Islet precursor cell (in vitro differentiated cells): Measurements from ENCODE around the gene CD3D.
"Not testable (repeated sequence)": the region's sequence is repeated elsewhere in the genome, so short reads cannot be mapped to it uniquely, and the experiment has no call there.

Source experiments
- DNase-seq: peaks from one replicate; pipeline ENCODE4 v3.0.0-alpha.2; 2018

Gene CD3D

DNA sequence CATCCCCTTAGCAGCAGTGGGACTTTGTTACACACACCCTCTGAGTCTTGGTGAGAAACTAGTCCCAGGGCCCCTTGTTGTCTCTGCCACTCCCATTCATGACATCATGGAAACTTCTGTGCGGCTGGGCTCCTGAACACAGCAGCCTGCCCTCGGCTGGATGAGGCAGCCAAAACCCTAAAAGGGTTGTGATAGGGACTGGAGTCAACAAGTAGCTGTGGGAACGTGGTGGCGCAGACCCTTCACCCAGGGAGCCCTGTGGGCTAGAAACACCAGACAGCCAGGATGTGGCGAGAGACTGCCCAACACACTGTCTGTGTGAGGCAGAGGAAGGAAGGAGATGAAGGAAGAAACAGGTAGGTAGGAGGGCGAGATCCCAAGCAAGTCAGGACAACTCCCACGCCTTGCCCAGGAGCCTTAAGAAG lies 3.9 kb downstream of the CD3D start:
- no peak for DNase-seq

- no peak for DNase-seq
These were observed 7.8 kb downstream of the CD3D start for GRCh38 chr11:118334745-118335144.

GRCh38 chr11:118328745-118329144 lies 13.8 kb downstream of the CD3D start:
- no peak for DNase-seq

GRCh38 chr11:118325283-118325682 lies 17.2 kb downstream of the CD3D start:
- DNase-seq: no peak

- DNase-seq: no peak
These were observed 19.8 kb downstream of the CD3D start for GRCh38 chr11:118322721-118323120.

GRCh38 chr11:118321386-118322082 lies 21.0 kb downstream of the CD3D start:
- no peak for DNase-seq

GRCh38 chr11:118320515-118320914 lies 22.0 kb downstream of the CD3D start:
- DNase-seq: no peak

DNA sequence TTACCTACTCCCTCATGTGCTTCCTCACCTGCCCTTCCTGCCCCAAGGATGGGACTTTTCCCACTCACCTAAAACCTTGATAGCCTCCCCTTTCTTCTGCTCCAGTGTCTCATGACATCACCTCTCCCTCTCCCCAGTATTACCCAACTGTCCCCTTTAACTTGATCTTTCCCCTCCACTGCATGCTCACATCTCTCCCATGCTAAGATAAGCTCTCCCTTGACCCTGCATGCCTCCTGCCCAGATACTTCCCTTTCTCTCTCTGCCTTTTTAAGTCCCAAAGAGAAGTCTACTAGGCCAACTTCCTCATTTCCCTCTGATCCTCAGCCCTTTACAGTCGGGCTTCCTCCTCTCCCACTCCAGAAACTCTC lies 23.2 kb downstream of the CD3D start:
- no peak for DNase-seq

DNA sequence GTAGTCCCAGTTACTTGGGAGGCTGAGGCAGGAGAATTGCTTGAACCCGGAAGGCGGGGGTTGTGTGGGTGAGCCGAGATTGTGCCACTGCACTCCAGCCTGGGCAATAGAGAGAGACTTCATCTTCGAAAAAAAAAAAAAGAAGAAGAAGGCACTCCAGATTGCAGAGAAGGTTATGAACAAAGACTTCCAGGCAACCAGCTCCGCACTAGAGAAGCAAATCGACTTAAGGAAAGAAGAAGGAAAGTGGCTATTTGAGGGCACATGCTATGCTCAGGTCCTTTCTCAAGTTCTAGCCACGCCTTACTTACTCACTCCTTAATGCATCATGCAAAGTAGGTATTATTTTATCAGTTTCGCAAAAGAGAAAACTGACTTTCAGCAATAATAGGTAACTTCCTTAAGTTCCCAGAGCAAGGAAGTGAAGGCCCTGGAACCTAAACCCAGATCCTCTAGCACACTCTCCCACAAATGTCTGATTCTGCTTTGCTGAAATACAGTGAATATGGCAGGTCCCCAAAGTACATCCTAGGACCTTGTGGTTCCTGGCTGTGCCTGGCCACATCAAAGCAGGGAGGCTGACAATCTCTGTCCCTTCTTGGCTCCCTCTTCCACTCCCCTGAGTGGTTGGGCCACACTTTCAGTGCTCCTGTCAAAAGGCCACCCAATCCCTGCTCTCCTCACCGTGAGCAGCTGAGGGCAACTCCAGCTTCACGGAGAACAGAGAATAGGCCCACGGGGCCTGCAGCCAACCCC lies 23.7 kb downstream of the CD3D start:
- no peak for DNase-seq

DNA sequence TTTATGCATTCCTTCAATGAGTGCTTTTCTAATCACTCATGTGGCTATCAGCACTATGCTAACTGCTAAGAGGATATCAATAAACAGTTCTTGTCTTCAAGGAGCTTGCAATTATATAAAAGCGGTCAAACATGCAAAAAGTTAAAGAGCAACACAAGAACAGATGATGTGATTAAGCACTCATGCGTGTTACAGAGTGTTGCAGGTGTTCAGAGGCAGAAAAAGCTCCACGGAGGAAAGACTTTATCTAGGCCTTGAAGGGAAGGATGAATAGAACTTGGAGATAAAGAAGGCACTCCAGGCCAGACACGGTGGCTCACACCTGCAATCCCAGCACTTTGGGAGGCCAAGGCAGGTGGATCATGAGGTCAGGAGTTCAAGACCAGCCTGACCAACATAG lies 24.4 kb downstream of the CD3D start:
- DNase-seq: no peak

- no peak for DNase-seq
These were observed 27.5 kb downstream of the CD3D start for GRCh38 chr11:118314988-118315411.

DNA sequence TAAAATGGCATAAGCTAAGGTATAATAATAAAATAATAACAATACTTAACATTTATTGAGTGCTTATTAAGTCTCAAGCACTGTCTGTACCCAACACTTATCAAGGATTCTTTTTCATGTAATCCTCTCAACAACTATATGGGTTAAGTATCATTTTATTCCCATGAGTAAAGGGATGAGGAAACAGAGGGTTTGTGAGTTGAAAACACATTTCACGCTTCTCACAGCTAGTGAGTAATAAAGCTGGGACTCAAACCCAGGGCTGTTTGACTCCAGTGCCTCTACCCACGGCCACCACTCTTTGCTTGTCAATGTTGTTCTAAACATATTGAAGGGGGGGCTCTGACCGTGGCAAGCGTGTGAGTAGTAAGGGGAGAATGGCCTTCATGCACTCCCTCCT lies 29.3 kb downstream of the CD3D start:
- no peak for DNase-seq

DNA sequence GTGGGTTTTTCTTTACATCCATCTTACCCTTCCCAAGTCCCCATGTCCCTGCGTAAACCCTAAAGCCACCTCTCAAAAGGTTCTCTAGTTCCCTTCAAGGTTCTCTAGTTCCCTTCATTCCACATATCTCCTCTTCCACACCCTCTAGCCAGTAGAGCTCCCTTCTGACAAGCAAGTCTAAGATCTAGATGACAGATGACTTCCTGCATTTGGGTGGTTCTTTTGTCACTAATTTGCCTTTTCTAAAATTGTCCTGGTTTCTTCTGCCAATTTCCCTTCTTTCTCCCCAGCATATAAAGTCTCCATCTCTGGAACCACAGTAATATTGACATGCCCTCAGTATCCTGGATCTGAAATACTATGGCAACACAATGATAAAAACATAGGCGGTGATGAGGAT lies 30.2 kb downstream of the CD3D start:
- no peak for DNase-seq

GRCh38 chr11:118311518-118311917 lies 31.0 kb downstream of the CD3D start:
- DNase-seq: no peak

DNA sequence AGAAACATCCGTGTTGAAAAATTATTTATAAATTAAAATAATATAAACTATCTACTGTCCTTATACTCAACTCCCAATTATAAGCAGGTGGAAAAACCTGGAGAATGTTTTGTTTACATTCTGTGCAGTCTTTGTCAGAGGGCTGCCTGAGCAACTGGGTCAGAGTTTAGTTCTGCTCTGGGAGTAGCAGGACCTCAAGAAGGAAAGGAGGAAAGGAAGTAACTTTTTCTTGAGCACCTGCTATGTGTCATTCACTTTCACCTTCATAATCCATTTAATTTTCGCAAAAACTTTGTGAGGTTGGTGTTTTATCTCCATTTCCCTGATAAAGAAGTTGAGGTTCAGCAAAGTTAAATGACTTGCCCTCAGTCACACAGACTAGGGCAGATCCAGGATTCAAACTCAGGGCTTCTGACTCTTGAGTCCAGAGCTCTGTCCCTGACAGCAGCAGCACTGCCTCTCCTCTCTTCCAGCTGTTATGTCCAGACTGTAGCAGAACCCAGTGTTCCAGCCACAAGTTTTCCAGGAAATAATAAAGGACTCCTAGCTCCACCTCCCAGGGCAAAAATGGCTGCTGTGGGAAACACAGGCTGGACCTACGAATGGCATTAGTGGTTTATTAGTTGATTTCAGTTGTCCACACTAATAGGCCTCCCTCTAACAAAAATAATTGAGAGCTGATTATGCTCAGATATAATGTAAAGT lies 31.6 kb downstream of the CD3D start:
- no peak for DNase-seq

DNA sequence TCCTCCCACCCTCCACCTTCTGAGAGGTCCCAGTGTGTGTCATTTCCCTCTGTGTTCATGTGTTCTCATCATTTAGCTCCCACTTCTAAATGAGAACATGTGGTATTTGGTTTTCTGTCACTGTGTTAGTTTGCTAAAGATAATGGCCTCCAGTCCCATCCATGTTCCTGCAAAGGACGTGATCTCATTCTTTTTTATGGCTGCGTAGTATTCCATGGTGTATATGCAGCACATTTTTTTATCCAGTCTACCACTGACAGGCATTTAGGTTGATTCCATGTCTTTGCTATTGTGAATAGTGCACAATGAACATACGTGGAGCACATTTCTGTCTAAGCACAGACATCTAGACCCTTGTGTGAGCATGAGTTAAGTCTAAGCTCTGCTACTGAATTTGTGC lies 32.2 kb downstream of the CD3D start:
- DNase-seq: no peak

GRCh38 chr11:118308995-118309528 lies 33.4 kb downstream of the CD3D start:
- not testable (repeated sequence) for DNase-seq

- no peak for DNase-seq
These were observed 35.9 kb downstream of the CD3D start for GRCh38 chr11:118306556-118306955.

- DNase-seq: no peak
These were observed 36.8 kb downstream of the CD3D start for GRCh38 chr11:118305726-118306125.

DNA sequence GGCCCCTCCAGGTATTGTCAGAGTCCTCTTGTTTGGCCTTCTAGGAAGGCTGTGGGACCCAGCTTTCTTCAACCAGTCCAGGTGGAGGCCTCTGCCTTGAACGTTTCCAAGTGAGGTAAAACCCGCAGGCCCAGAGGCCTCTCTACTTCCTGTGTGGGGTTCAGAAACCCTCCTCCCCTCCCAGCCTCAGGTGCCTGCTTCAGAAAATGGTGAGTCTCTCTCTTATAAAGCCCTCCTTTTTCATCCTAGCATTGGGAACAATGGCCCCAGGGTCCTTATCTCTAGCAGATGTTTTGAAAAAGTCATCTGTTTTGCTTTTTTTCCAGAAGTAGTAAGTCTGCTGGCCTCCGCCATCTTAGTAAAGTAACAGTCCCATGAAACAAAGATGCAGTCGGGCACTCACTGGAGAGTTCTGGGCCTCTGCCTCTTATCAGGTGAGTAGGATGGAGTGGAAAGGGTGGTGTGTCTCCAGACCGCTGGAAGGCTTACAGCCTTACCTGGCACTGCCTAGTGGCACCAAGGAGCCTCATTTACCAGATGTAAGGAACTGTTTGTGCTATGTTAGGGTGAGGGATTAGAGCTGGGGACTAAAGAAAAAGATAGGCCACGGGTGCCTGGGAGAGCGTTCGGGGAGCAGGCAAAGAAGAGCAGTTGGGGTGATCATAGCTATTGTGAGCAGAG lies 37.8 kb downstream of the CD3D start, which contains the start of gene CD3E:
TSS of gene CD3E (plus strand) at position 163 of the 681 bp plus-strand sequence. CDS start at position 386, 223 bp downstream.
- no peak for DNase-seq

DNA sequence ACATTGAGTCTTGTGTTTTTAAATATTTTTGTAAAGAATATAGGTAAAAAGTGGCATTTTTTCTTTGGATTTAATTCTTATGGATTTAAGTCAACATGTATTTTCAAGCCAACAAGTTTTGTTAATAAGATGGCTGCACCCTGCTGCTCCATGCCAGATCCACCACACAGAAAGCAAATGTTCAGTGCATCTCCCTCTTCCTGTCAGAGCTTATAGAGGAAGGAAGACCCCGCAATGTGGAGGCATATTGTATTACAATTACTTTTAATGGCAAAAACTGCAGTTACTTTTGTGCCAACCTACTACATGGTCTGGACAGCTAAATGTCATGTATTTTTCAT lies 38.3 kb downstream of the CD3D start:
- no peak for DNase-seq

DNA sequence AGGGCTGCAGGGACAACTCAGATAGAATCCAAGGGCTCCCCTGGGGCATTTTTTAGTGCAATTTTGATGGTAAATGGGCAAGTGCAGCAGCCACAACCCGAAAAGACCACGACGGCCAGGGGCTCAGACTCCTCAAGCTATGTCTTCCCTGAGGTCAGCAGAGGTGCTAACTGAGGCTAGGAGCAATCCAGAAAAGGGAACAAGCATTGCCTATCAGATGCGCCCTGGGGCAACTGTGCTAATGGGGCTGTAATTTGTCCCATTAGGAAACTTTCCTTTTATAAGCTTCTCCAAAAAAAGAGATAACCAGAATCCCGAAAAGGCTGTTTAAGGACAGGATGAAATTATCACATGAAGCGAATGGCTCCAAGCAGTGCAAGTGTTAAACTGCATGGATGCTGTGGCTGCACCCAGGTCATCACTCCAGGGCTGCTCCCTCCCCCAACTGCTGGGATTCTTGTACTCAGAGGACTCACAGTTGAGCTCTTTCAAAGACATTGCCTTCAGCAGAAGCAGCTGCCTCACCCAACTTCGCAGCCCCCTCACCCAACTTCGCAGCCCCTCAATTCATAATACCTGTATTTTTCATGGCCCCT lies 40.8 kb downstream of the CD3D start:
- DNase-seq: peak; percentile 58
